ENCODE results near the gene SYT2.

GRCh38 chr1:202698276-202698675, 12.0 kb downstream of the SYT2 start:
- TF ChIP-seq POLR2A (IDR thresholded peaks at IDR 0.05), result no peak
- TF ChIP-seq, protein P1, sequence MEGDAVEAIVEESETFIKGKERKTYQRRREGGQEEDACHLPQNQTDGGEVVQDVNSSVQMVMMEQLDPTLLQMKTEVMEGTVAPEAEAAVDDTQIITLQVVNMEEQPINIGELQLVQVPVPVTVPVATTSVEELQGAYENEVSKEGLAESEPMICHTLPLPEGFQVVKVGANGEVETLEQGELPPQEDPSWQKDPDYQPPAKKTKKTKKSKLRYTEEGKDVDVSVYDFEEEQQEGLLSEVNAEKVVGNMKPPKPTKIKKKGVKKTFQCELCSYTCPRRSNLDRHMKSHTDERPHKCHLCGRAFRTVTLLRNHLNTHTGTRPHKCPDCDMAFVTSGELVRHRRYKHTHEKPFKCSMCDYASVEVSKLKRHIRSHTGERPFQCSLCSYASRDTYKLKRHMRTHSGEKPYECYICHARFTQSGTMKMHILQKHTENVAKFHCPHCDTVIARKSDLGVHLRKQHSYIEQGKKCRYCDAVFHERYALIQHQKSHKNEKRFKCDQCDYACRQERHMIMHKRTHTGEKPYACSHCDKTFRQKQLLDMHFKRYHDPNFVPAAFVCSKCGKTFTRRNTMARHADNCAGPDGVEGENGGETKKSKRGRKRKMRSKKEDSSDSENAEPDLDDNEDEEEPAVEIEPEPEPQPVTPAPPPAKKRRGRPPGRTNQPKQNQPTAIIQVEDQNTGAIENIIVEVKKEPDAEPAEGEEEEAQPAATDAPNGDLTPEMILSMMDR (IDR thresholded peaks at IDR 0.05), result no peak
